ENCODE measurements around the gene TRAF3IP3.

The TRAF3IP3 gene

GRCh38 chr1:209748620-209749019, 7.2 kb upstream of the TRAF3IP3 start:
- TF ChIP-seq GATA2 (IDR thresholded peaks at IDR 0.05; ENCODE audit: low read depth, low read length) = no peak
- TF ChIP-seq GATA3 (IDR thresholded peaks at IDR 0.05; ENCODE audit: low read depth, low read length) = no peak

- no peak; the same call in 1 of the 2 replicates for TF ChIP-seq GATA3 (IDR thresholded peaks at IDR 0.05; ENCODE audit: low read depth, low read length)
- TF ChIP-seq GATA2 (IDR thresholded peaks at IDR 0.05; ENCODE audit: low read depth, low read length) = no peak
Observed at GRCh38 chr1:209749205-209749604, 6.6 kb upstream of the TRAF3IP3 start.

GRCh38 chr1:209749670-209750323, 6.1 kb upstream of the TRAF3IP3 start:
- TF ChIP-seq GATA2 (IDR thresholded peaks at IDR 0.05; ENCODE audit: low read depth, low read length) = peak; percentile 48
- peak; percentile 1; the same call in 1 of the 2 replicates for TF ChIP-seq GATA3 (IDR thresholded peaks at IDR 0.05; ENCODE audit: low read depth, low read length)

- TF ChIP-seq GATA2 (IDR thresholded peaks at IDR 0.05; ENCODE audit: low read depth, low read length) (no peak), GATA3 (IDR thresholded peaks at IDR 0.05; ENCODE audit: low read depth, low read length) (no peak)
Observed at GRCh38 chr1:209751627-209752231, 4.1 kb upstream of the TRAF3IP3 start.

- no peak for TF ChIP-seq GATA3 (IDR thresholded peaks at IDR 0.05; ENCODE audit: low read depth, low read length)
- no peak for TF ChIP-seq GATA2 (IDR thresholded peaks at IDR 0.05; ENCODE audit: low read depth, low read length)
Observed at GRCh38 chr1:209752890-209753289, 3.0 kb upstream of the TRAF3IP3 start.

GRCh38 chr1:209755256-209755655, 597 bp upstream of the TRAF3IP3 start:
- TF ChIP-seq GATA3 (IDR thresholded peaks at IDR 0.05; ENCODE audit: low read depth, low read length) (no peak), GATA2 (IDR thresholded peaks at IDR 0.05; ENCODE audit: low read depth, low read length) (no peak)

- TF ChIP-seq GATA3 (IDR thresholded peaks at IDR 0.05; ENCODE audit: low read depth, low read length) (no peak), GATA2 (IDR thresholded peaks at IDR 0.05; ENCODE audit: low read depth, low read length) (no peak)
Observed at GRCh38 chr1:209756615-209757445, 977 bp downstream of the TRAF3IP3 start.

GRCh38 chr1:209758400-209758799, 2.5 kb downstream of the TRAF3IP3 start:
- TF ChIP-seq GATA2 (IDR thresholded peaks at IDR 0.05; ENCODE audit: low read depth, low read length) (no peak), GATA3 (IDR thresholded peaks at IDR 0.05; ENCODE audit: low read depth, low read length) (no peak)

GRCh38 chr1:209759829-209760359, 4.0 kb downstream of the TRAF3IP3 start:
- TF ChIP-seq GATA2 (IDR thresholded peaks at IDR 0.05; ENCODE audit: low read depth, low read length) = no peak
- TF ChIP-seq GATA3 (IDR thresholded peaks at IDR 0.05; ENCODE audit: low read depth, low read length) = no peak

GRCh38 chr1:209761011-209761635, 5.3 kb downstream of the TRAF3IP3 start:
- TF ChIP-seq GATA3 (IDR thresholded peaks at IDR 0.05; ENCODE audit: low read depth, low read length) = no peak

GRCh38 chr1:209766051-209766450, 10.2 kb downstream of the TRAF3IP3 start:
- TF ChIP-seq GATA3 (IDR thresholded peaks at IDR 0.05; ENCODE audit: low read depth, low read length) (no peak), GATA2 (IDR thresholded peaks at IDR 0.05; ENCODE audit: low read depth, low read length) (no peak)

- TF ChIP-seq GATA2 (IDR thresholded peaks at IDR 0.05; ENCODE audit: low read depth, low read length) = no peak
Observed at GRCh38 chr1:209767096-209767495, 11.2 kb downstream of the TRAF3IP3 start.

GRCh38 chr1:209767706-209768105, 11.9 kb downstream of the TRAF3IP3 start:
- TF ChIP-seq GATA3 (IDR thresholded peaks at IDR 0.05; ENCODE audit: low read depth, low read length) = no peak
- no peak for TF ChIP-seq GATA2 (IDR thresholded peaks at IDR 0.05; ENCODE audit: low read depth, low read length)

GRCh38 chr1:209768354-209768774, 12.5 kb downstream of the TRAF3IP3 start:
- no peak for TF ChIP-seq GATA2 (IDR thresholded peaks at IDR 0.05; ENCODE audit: low read depth, low read length)
- TF ChIP-seq GATA3 (IDR thresholded peaks at IDR 0.05; ENCODE audit: low read depth, low read length) = no peak

Data from SH-SY5Y (cell line).